OCI-LY1 (cell line): ENCODE data around the gene CCDC190.

Source experiments
- CTCF ChIP-seq: fragments of 200-600 bp; sonication (generic), shearing (Covaris generic); IDR thresholded peaks from 2 replicates; pipeline ENCODE4 v1.5.1; 2017; ENCODE audit warnings: mild to moderate bottlenecking, antibody characterized with exemption, low read length, moderate library complexity, mixed read lengths
- EZH2 ChIP-seq: fragments of 200-600 bp; sonication (generic), shearing (Covaris generic); IDR thresholded peaks from 2 replicates; pipeline ENCODE4 v1.8.0; 2017; ENCODE audit warnings: borderline replicate concordance, mixed run types, mild to moderate bottlenecking, antibody characterized with exemption, low read length, moderate library complexity, mixed read lengths

- TF ChIP-seq CTCF: no peak
- TF ChIP-seq EZH2: no peak
Observed at GRCh38 chr1:162832470-162832869, 28.5 kb downstream of the CCDC190 start.
